Ishikawa (cell line): ENCODE data around the gene ANKRD11.

ENCODE experiments used
- CEBPB ChIP-seq: IDR thresholded peaks from 2 replicates; pipeline ENCODE4 v1.6.1; 2012
- CREB1 ChIP-seq: IDR thresholded peaks from 2 replicates; pipeline ENCODE4 v1.6.1; 2012; ENCODE audit warnings: low read depth
- EGR1 ChIP-seq: IDR thresholded peaks from 2 replicates; pipeline ENCODE4 v1.6.1; 2012
- EP300 ChIP-seq: IDR thresholded peaks from 2 replicates; pipeline ENCODE4 v1.6.1; 2012; ENCODE audit warnings: borderline replicate concordance
- FOXM1 ChIP-seq: IDR thresholded peaks from 2 replicates; pipeline ENCODE4 v1.6.1; 2012; ENCODE audit warnings: low read depth, borderline replicate concordance
- MAX ChIP-seq: IDR thresholded peaks from 2 replicates; pipeline ENCODE4 v1.6.1; 2012
- RAD21 ChIP-seq: IDR thresholded peaks from 2 replicates; pipeline ENCODE4 v1.6.1; 2012; ENCODE audit warnings: low read depth
- TCF12 ChIP-seq: IDR thresholded peaks from 2 replicates; pipeline ENCODE4 v1.6.1; 2012; ENCODE audit warnings: low read depth
- YY1 ChIP-seq: IDR thresholded peaks from 2 replicates; pipeline ENCODE4 v1.6.1; 2012; ENCODE audit warnings: low read depth
- TF ChIP-seq, protein P1 (sequence below): IDR thresholded peaks from 2 replicates; pipeline ENCODE4 v1.6.1; 2012

- TF ChIP-seq MAX (no peak), CEBPB (no peak), CREB1 (no peak), EGR1 (no peak), TCF12 (no peak), EP300 (no peak), RAD21 (no peak), FOXM1 (no peak), YY1 (no peak)
- TF ChIP-seq, protein P1, sequence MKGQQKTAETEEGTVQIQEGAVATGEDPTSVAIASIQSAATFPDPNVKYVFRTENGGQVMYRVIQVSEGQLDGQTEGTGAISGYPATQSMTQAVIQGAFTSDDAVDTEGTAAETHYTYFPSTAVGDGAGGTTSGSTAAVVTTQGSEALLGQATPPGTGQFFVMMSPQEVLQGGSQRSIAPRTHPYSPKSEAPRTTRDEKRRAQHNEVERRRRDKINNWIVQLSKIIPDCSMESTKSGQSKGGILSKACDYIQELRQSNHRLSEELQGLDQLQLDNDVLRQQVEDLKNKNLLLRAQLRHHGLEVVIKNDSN = no peak
These were observed 186.0 kb downstream of the ANKRD11 start for GRCh38 chr16:89304181-89304851.
